ENCODE data around the gene ARHGAP25.

DNA sequence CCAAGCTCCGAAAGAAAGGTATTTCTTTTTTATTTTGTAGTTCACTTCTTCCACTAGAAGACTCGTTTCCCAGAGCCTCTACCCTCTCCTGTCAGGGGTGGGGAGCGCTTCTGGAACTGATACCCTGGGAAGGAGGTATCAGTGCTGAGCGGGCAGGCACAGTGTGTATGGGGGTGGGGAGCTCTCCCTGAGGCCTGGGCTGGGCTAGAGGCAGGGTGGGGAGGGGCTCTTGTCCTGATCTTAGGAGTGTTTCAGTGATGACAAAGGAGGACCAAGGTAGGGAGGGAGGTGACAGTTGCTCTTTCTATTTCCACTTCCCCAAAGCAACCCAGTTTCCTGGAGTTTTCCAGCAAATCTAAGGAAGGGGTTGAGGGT lies 65.4 kb downstream of the ARHGAP25 start:
- TF ChIP-seq CTCF (conservative IDR thresholded peaks at IDR 0.05) (no peak), EZH2 (IDR thresholded peaks at IDR 0.05; ENCODE audit: low read depth) (no peak)

Data from PC-9 (cell line).